ENCODE results near the gene A3GALT2.

A3GALT2 gene

DNA sequence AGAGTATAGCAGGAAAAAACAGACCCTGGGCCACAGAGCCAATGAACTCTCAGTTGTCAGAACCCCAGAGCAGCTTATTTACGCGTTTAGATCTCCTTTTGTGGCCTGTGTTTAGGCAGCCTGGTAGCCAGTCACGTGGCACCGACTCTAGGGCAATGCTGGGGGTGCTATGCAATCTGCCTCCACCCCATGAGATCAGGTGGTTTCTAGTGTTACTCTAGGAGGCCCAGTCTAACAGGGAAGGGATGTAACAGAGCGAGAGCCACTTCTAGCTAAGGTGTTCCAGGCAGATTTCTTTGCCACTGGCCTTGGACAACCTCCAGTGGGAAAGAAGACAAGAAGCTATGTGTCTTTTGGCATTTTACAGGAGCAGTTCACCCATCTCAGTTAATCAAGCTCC is 12.0 kb upstream of the A3GALT2 start:
- Histone ChIP-seq H3K79me1 (replicated peaks; ENCODE audit: low read length, poor library complexity, severe bottlenecking) (peaks cover 2% of the 10 kb centered on the region), H3K23ac (ENCODE audit: low read length in 2 of 2) (no peak overlapping the region), H3K4me1 (ENCODE audit: control insufficient read depth, insufficient read depth, low read depth, low read length) (peaks cover 53% of the 10 kb centered on the region), H3K9ac (ENCODE audit: low read length) (peak overlapping the region; percentile 83), H2BK12ac (ENCODE audit: low read length in 2 of 2) (no peak overlapping the region), H3K27me3 (ENCODE audit: control insufficient read depth in 1 of 2, insufficient read depth in 1 of 2, low read length in 2 of 2) (no peaks in the 10 kb centered on the region), H2AFZ (ENCODE audit: low read depth, low read length) (no peak overlapping the region), H4K91ac (ENCODE audit: low read length) (no peak overlapping the region), H3K9me3 (ENCODE audit: control insufficient read depth, low read length) (no peaks in the 10 kb centered on the region), H2BK15ac (ENCODE audit: low read depth, poor library complexity, severe bottlenecking) (no peak overlapping the region), H3K4me2 (ENCODE audit: low read length, poor library complexity, severe bottlenecking) (no peak overlapping the region), H2BK5ac (ENCODE audit: low read depth, low read length, poor library complexity, severe bottlenecking) (no peak overlapping the region), H3K14ac (ENCODE audit: low read length in 2 of 2) (no peak overlapping the region), H2BK120ac (ENCODE audit: low read depth, low read length) (no peak overlapping the region), H3K4ac (ENCODE audit: low read depth in 1 of 2, low read length in 2 of 2) (no peak overlapping the region), H4K8ac (ENCODE audit: low read length) (no peak overlapping the region), H2AK5ac (ENCODE audit: low read length, severe bottlenecking) (no peak overlapping the region), H3K27ac (ENCODE audit: low read length, poor library complexity, severe bottlenecking) (peak overlapping the region; percentile 8), H3K4me3 (ENCODE audit: insufficient read depth in 1 of 2, low read depth in 1 of 2, low read length in 2 of 2) (no peak overlapping the region), H3K18ac (ENCODE audit: low read depth in 1 of 2, low read length in 2 of 2) (no peak overlapping the region), H3K36me3 (ENCODE audit: control insufficient read depth in 1 of 2, insufficient read depth in 2 of 2, low read depth in 1 of 2, low read length in 2 of 2) (peaks cover 64 to 78% of the 10 kb centered on the region in 2 experiments)
- DNase-seq = no peak
- WGBS = 95% methylated on average over 5 of the region's 5 CpGs

- Histone ChIP-seq H3K14ac (ENCODE audit: low read length in 2 of 2) (no peak overlapping the region), H3K9me3 (ENCODE audit: control insufficient read depth, low read length) (no peaks in the 10 kb centered on the region), H4K8ac (ENCODE audit: low read length) (no peak overlapping the region), H2BK120ac (ENCODE audit: low read depth, low read length) (no peak overlapping the region), H3K36me3 (ENCODE audit: control insufficient read depth in 1 of 2, insufficient read depth in 2 of 2, low read depth in 1 of 2, low read length in 2 of 2) (peaks cover 68 to 80% of the 10 kb centered on the region in 2 experiments), H2AK5ac (ENCODE audit: low read length, severe bottlenecking) (no peak overlapping the region), H4K91ac (ENCODE audit: low read length) (no peak overlapping the region), H3K4me1 (ENCODE audit: control insufficient read depth, insufficient read depth, low read depth, low read length) (peaks cover 54% of the 10 kb centered on the region), H3K23ac (ENCODE audit: low read length in 2 of 2) (no peak overlapping the region), H2AFZ (ENCODE audit: low read depth, low read length) (no peak overlapping the region), H3K18ac (ENCODE audit: low read depth in 1 of 2, low read length in 2 of 2) (no peak overlapping the region), H2BK12ac (ENCODE audit: low read length in 2 of 2) (no peak overlapping the region), H3K9ac (ENCODE audit: low read length) (peak overlapping the region; percentile 83), H3K79me1 (replicated peaks; ENCODE audit: low read length, poor library complexity, severe bottlenecking) (peaks cover 4% of the 10 kb centered on the region), H2BK15ac (ENCODE audit: low read depth, poor library complexity, severe bottlenecking) (no peak overlapping the region), H3K27me3 (ENCODE audit: control insufficient read depth in 1 of 2, insufficient read depth in 1 of 2, low read length in 2 of 2) (no peaks in the 10 kb centered on the region), H3K4ac (ENCODE audit: low read depth in 1 of 2, low read length in 2 of 2) (no peak overlapping the region), H3K27ac (ENCODE audit: low read length, poor library complexity, severe bottlenecking) (peak overlapping the region; percentile 63), H3K4me3 (ENCODE audit: insufficient read depth in 1 of 2, low read depth in 1 of 2, low read length in 2 of 2) (no peak overlapping the region), H3K4me2 (ENCODE audit: low read length, poor library complexity, severe bottlenecking) (no peak overlapping the region), H2BK5ac (ENCODE audit: low read depth, low read length, poor library complexity, severe bottlenecking) (no peak overlapping the region)
- no peak for DNase-seq
- WGBS = 97% methylated on average over 10 of the region's 10 CpGs
Observed at GRCh38 chr1:33332357-33332789, 11.5 kb upstream of the A3GALT2 start.

- H3K27me3 ChIP-seq (ENCODE audit: control insufficient read depth in 1 of 2, insufficient read depth in 1 of 2, low read length in 2 of 2) = no peaks in the 10 kb centered on the region
- no peak overlapping the region for H2BK15ac ChIP-seq (ENCODE audit: low read depth, poor library complexity, severe bottlenecking)
- H3K4me2 ChIP-seq (ENCODE audit: low read length, poor library complexity, severe bottlenecking) = no peak overlapping the region
- H2AFZ ChIP-seq (ENCODE audit: low read depth, low read length) = no peak overlapping the region
- peak overlapping the region; percentile 53 for H4K8ac ChIP-seq (ENCODE audit: low read length)
- 83% methylated on average over 10 of the region's 10 CpGs for WGBS
- H3K18ac ChIP-seq (ENCODE audit: low read depth in 1 of 2, low read length in 2 of 2) = no peak overlapping the region
- peak; percentile 64 for DNase-seq
- H2BK12ac ChIP-seq (ENCODE audit: low read length in 2 of 2) = peak overlapping the region; percentile 16 to 40
- H3K4ac ChIP-seq (ENCODE audit: low read depth in 1 of 2, low read length in 2 of 2) = no peak overlapping the region
- H3K4me3 ChIP-seq (ENCODE audit: insufficient read depth in 1 of 2, low read depth in 1 of 2, low read length in 2 of 2) = no peak overlapping the region
- no peaks in the 10 kb centered on the region for H3K9me3 ChIP-seq (ENCODE audit: control insufficient read depth, low read length)
- no peak overlapping the region for H2BK120ac ChIP-seq (ENCODE audit: low read depth, low read length)
- H3K36me3 ChIP-seq (ENCODE audit: control insufficient read depth in 1 of 2, insufficient read depth in 2 of 2, low read depth in 1 of 2, low read length in 2 of 2) = peaks cover 73 to 83% of the 10 kb centered on the region in 2 experiments
- peaks cover 4% of the 10 kb centered on the region for H3K79me1 ChIP-seq (replicated peaks; ENCODE audit: low read length, poor library complexity, severe bottlenecking)
- H3K14ac ChIP-seq (ENCODE audit: low read length in 2 of 2) = no peak overlapping the region
- H3K9ac ChIP-seq (ENCODE audit: low read length) = peak overlapping the region; percentile 83
- peaks cover 53% of the 10 kb centered on the region for H3K4me1 ChIP-seq (ENCODE audit: control insufficient read depth, insufficient read depth, low read depth, low read length)
- no peak overlapping the region for H3K23ac ChIP-seq (ENCODE audit: low read length in 2 of 2)
- peak overlapping the region; percentile 58 for H2AK5ac ChIP-seq (ENCODE audit: low read length, severe bottlenecking)
- peak overlapping the region; percentile 39 for H4K91ac ChIP-seq (ENCODE audit: low read length)
- H2BK5ac ChIP-seq (ENCODE audit: low read depth, low read length, poor library complexity, severe bottlenecking) = no peak overlapping the region
- peak overlapping the region; percentile 63 for H3K27ac ChIP-seq (ENCODE audit: low read length, poor library complexity, severe bottlenecking)
Observed at GRCh38 chr1:33331444-33332356, 10.8 kb upstream of the A3GALT2 start.

DNA sequence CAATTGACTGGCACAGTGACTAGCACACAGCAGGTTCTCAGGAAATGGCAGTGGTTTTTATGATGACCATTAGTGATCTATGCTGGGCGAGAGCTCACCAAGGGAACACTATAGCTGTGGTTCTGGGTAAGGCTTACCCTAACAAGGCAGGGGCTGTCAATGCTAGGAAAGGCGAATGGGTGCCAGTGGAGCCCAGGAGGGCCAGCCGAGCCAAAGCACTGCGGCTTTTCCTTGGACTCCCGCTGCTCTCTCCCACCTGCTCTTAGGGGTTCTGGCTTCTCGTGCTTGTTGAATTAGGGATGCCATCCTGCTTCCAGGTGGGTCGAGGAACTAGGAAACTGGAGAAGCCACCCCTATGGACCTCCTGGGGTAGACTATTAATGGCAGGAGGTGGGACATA is 10.0 kb upstream of the A3GALT2 start:
- Histone ChIP-seq H3K27ac (ENCODE audit: low read length, poor library complexity, severe bottlenecking) (peak overlapping the region; percentile 63), H3K9me3 (ENCODE audit: control insufficient read depth, low read length) (no peaks in the 10 kb centered on the region), H2AK5ac (ENCODE audit: low read length, severe bottlenecking) (peak overlapping the region; percentile 21)

More for the DNA sequence above, 10.0 kb upstream of the A3GALT2 start:
- H2BK12ac ChIP-seq (ENCODE audit: low read length in 2 of 2) = no peak overlapping the region
- no peak overlapping the region for H2BK120ac ChIP-seq (ENCODE audit: low read depth, low read length)
- H3K4ac ChIP-seq (ENCODE audit: low read depth in 1 of 2, low read length in 2 of 2) = no peak overlapping the region
- no peak overlapping the region for H3K18ac ChIP-seq (ENCODE audit: low read depth in 1 of 2, low read length in 2 of 2)
- H2AFZ ChIP-seq (ENCODE audit: low read depth, low read length) = no peak overlapping the region
- no peak overlapping the region for H3K4me3 ChIP-seq (ENCODE audit: insufficient read depth in 1 of 2, low read depth in 1 of 2, low read length in 2 of 2)
- no peak overlapping the region for H2BK15ac ChIP-seq (ENCODE audit: low read depth, poor library complexity, severe bottlenecking)
- no peak overlapping the region for H3K23ac ChIP-seq (ENCODE audit: low read length in 2 of 2)
- peak overlapping the region; percentile 50 for H4K8ac ChIP-seq (ENCODE audit: low read length)
- H4K91ac ChIP-seq (ENCODE audit: low read length) = no peak overlapping the region
- WGBS = 99% methylated on average over 7 of the region's 7 CpGs
- H3K27me3 ChIP-seq (ENCODE audit: control insufficient read depth in 1 of 2, insufficient read depth in 1 of 2, low read length in 2 of 2) = no peaks in the 10 kb centered on the region
- H2BK5ac ChIP-seq (ENCODE audit: low read depth, low read length, poor library complexity, severe bottlenecking) = no peak overlapping the region
- peaks cover 4% of the 10 kb centered on the region for H3K79me1 ChIP-seq (replicated peaks; ENCODE audit: low read length, poor library complexity, severe bottlenecking)
- peak overlapping the region; percentile 13 for H3K9ac ChIP-seq (ENCODE audit: low read length)
- no peak overlapping the region for H3K4me2 ChIP-seq (ENCODE audit: low read length, poor library complexity, severe bottlenecking)
- no peak overlapping the region for H3K14ac ChIP-seq (ENCODE audit: low read length in 2 of 2)
- H3K36me3 ChIP-seq (ENCODE audit: control insufficient read depth in 1 of 2, insufficient read depth in 2 of 2, low read depth in 1 of 2, low read length in 2 of 2) = peaks cover 74 to 91% of the 10 kb centered on the region in 2 experiments
- DNase-seq = no peak
- peaks cover 50% of the 10 kb centered on the region for H3K4me1 ChIP-seq (ENCODE audit: control insufficient read depth, insufficient read depth, low read depth, low read length)

Data from mesenchymal stem cell (in vitro differentiated cells and primary cell).